Keratinocyte (primary cell): ENCODE data around the gene DNM2. TPM values are rescaled to one million over a fixed set of nuclear protein-coding genes. Genes with fewer than 3 reads are reported as not detected.

Experiments
- DNase-seq: peaks from one replicate; pipeline ENCODE4 v3.0.0-alpha.2; 2011; ENCODE audit warnings: low read depth, missing footprints, low spot score
- FAIRE-seq: peaks from 2 replicates; lab custom pipeline; 2011; peaks lifted over from hg19 to GRCh38; lab: Jason Lieb, UNC
- H2AFZ ChIP-seq: 2 replicates; pipeline ENCODE4 v1.6.0; 2012; ENCODE audit warnings: low read length, control low read depth, inconsistent platforms; ENCODE audit not compliant: control insufficient read depth
- H3K27ac ChIP-seq: 2 replicates; pipeline ENCODE4 v1.5.1; 2011; ENCODE audit warnings: low read length; ENCODE audit not compliant: control insufficient read depth, insufficient read depth
- H3K27me3 ChIP-seq: 3 replicates; pipeline ENCODE4 v1.6.0; 2011; ENCODE audit warnings: low read length; ENCODE audit not compliant: control insufficient read depth, insufficient read depth; ENCODE audit errors: extremely low read depth
- H3K36me3 ChIP-seq, 2 experiments: 2 replicates in 1 of 2; 3 replicates in 1 of 2; pipeline ENCODE4 v1.5.1; 2011; ENCODE audit warnings: low read length in 2 of 2, mild to moderate bottlenecking in 1 of 2; ENCODE audit not compliant: control insufficient read depth in 2 of 2, insufficient read depth in 2 of 2; ENCODE audit errors: extremely low read depth in 1 of 2
- H3K4me1 ChIP-seq: 3 replicates; pipeline ENCODE4 v1.5.1; 2011; ENCODE audit warnings: low read length; ENCODE audit not compliant: control insufficient read depth, insufficient read depth; ENCODE audit errors: extremely low read depth
- H3K4me2 ChIP-seq: 3 replicates; pipeline ENCODE4 v1.6.0; 2011; ENCODE audit warnings: low read depth, low read length; ENCODE audit not compliant: control insufficient read depth, insufficient read depth; ENCODE audit errors: extremely low read depth
- H3K4me3 ChIP-seq, 3 experiments: fragments of 200-600 bp in 1 of 3; sonication (generic) in 1 of 3; 2 replicates in 2 of 3; 3 replicates in 1 of 3; pipeline ENCODE4 v1.5.1; 2011 to 2016; ENCODE audit warnings: low read length in 3 of 3, mild to moderate bottlenecking in 3 of 3, control low read depth in 2 of 3, inconsistent platforms in 1 of 3, low read depth in 1 of 3, mixed read lengths in 1 of 3, mixed run types in 1 of 3, moderate library complexity in 1 of 3; ENCODE audit not compliant: control insufficient read depth in 2 of 3, insufficient read depth in 2 of 3; ENCODE audit errors: extremely low read depth in 1 of 3
- H3K79me2 ChIP-seq: 2 replicates; pipeline ENCODE4 v1.6.0; 2012; ENCODE audit warnings: low read length; ENCODE audit not compliant: control insufficient read depth, insufficient read depth
- H3K9ac ChIP-seq: 3 replicates; pipeline ENCODE4 v1.6.0; 2011; ENCODE audit warnings: low read length; ENCODE audit not compliant: control insufficient read depth, insufficient read depth; ENCODE audit errors: extremely low read depth
- H3K9me1 ChIP-seq: 3 replicates; pipeline ENCODE4 v1.6.0; 2011; ENCODE audit warnings: low read length; ENCODE audit not compliant: control insufficient read depth, insufficient read depth; ENCODE audit errors: extremely low read depth
- H3K9me3 ChIP-seq: 2 replicates; pipeline ENCODE4 v1.5.1; 2012; ENCODE audit warnings: low read depth, low read length; ENCODE audit not compliant: control insufficient read depth
- H4K20me1 ChIP-seq: 3 replicates; pipeline ENCODE4 v1.6.0; 2011; ENCODE audit warnings: low read length; ENCODE audit not compliant: control insufficient read depth, insufficient read depth; ENCODE audit errors: extremely low read depth
- EZH2 ChIP-seq: IDR thresholded peaks from one replicate; pipeline ENCODE4 v1.6.1; 2012; ENCODE audit warnings: inconsistent platforms, mild to moderate bottlenecking, low read length, moderate library complexity
- dilution Hi-C: fragments of 300-500 bp; cut with MboI; formaldehyde crosslinking; loops from one replicate; pipeline ENCODE4 v1.7.0; 2020; ENCODE audit warnings: low sequenced_read_pairs; ENCODE audit not compliant: extremely low pct_ligation_motif_present
- polyA plus RNA-seq, 5 experiments: library from polyadenylated mRNA; depleted of rRNA in 3 of 5; stranded (reverse) in 3 of 5; stranded (forward) in 1 of 5; unstranded in 1 of 5; fragments of >200 nt; gene quantifications; 1 replicate in 1 of 5; 2 replicates in 3 of 5; 3 replicates in 1 of 5; pipeline versions ENCODE4 v1.2.1 to v1.2.3, GENCODE V29; 2011 to 2012; ENCODE audit warnings: missing spikeins in 2 of 5, low read depth in 1 of 5, low replicate concordance in 1 of 5
- TF ChIP-seq, protein P1 (sequence below), 3 experiments: IDR thresholded peaks in 1 of 3; conservative IDR thresholded peaks in 1 of 3; optimal IDR thresholded peaks in 1 of 3; 2 replicates in 2 of 3; 3 replicates in 1 of 3; pipeline versions ENCODE3 to v1.5.1; 2011; ENCODE audit warnings: low read length in 3 of 3, mild to moderate bottlenecking in 3 of 3, moderate library complexity in 2 of 3, control low read depth in 1 of 3, inconsistent platforms in 1 of 3; ENCODE audit not compliant: insufficient read depth in 2 of 3; ENCODE audit errors: extremely low read depth in 1 of 3

The DNM2 gene
- polyA plus RNA-seq, 1 donor (not counting 4 experiments of a cell fraction or from before 2014, with no cell fraction given), result 60.1 TPM

DNA sequence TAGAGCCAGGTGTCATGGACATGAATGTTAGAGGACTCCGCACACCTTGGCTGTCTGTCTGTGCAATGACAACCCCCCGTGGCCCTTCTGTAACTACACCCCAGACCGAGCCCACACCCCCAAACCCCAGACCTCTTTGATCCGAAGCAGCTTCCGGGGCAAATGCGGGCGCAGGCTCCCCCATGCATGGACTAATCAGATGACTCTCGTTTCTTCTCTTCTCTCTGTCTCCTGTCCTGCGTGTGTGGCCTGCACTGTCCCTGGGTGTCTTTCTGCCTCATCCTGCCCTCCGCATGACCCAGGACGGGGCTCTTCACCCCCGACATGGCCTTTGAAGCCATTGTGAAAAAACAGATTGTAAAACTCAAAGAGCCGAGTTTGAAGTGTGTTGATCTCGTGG, 79.2 kb downstream of the DNM2 start:
- Histone ChIP-seq H3K27ac (no peak overlapping the region), H3K9me1 (no peaks in the 10 kb centered on the region), H4K20me1 (no peaks in the 10 kb centered on the region), H3K79me2 (no peaks in the 10 kb centered on the region), H2AFZ (no peak overlapping the region), H3K9ac (no peak overlapping the region), H3K27me3 (no peaks in the 10 kb centered on the region), H3K4me2 (no peak overlapping the region), H3K9me3 (no peaks in the 10 kb centered on the region), H3K4me1 (no peaks in the 10 kb centered on the region), H3K36me3 (peaks cover 16 to 42% of the 10 kb centered on the region in 2 experiments), H3K4me3 (no peak overlapping the region)
- TF ChIP-seq, protein P1, sequence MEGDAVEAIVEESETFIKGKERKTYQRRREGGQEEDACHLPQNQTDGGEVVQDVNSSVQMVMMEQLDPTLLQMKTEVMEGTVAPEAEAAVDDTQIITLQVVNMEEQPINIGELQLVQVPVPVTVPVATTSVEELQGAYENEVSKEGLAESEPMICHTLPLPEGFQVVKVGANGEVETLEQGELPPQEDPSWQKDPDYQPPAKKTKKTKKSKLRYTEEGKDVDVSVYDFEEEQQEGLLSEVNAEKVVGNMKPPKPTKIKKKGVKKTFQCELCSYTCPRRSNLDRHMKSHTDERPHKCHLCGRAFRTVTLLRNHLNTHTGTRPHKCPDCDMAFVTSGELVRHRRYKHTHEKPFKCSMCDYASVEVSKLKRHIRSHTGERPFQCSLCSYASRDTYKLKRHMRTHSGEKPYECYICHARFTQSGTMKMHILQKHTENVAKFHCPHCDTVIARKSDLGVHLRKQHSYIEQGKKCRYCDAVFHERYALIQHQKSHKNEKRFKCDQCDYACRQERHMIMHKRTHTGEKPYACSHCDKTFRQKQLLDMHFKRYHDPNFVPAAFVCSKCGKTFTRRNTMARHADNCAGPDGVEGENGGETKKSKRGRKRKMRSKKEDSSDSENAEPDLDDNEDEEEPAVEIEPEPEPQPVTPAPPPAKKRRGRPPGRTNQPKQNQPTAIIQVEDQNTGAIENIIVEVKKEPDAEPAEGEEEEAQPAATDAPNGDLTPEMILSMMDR (optimal IDR thresholded peaks at IDR 0.05 in 1 of 3, IDR thresholded peaks at IDR 0.05 in 1 of 3, conservative IDR thresholded peaks at IDR 0.05 in 1 of 3; ENCODE audit: extremely low read depth in 1 of 3, insufficient read depth in 2 of 3, low read length in 3 of 3), result no peak
- TF ChIP-seq EZH2, result no peak
- DNase-seq (no peak), FAIRE-seq (no peak)
- dilution Hi-C loops, result no loop called here

DNA sequence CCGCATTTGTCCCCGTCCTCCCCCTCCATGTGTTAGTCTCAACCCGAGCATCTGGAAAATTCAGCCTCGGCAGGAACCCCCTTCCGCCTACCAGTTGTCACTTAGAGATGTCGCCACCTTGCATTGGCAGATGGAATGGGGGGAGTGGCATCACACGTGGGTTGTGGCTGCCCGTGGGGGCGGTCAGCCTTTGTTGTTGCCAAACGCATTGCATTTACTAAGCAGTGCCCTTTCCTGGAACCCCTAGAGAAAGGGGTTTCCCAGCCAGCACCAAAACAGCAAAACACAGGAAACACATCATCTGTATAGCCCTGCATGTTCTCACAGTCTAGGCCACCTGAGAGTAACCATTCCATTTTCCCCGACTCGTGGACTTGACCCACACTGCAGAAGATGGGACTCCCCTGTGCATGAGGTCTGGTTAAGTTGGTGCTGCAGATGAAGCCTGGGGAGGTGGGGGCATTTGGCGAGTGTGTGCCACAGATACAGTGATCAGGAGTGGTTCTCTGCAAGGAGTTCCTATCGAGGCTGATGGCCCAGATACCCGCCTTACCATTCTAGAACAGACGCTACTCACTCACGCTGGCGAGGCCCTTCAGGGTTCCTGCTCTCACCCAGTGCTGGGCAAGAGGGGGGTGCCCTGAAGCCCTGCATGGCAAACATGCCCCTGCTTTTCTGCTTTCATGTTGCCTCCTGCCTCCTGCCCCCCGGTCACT, 79.8 kb downstream of the DNM2 start:
- H3K27me3 ChIP-seq, result no peaks in the 10 kb centered on the region
- no peak for FAIRE-seq
- H3K4me3 ChIP-seq, result no peak overlapping the region
- dilution Hi-C loops, result no loop called here
- no peaks in the 10 kb centered on the region for H3K4me1 ChIP-seq
- no peaks in the 10 kb centered on the region for H4K20me1 ChIP-seq
- H2AFZ ChIP-seq, result no peak overlapping the region
- H3K9me3 ChIP-seq, result no peaks in the 10 kb centered on the region
- H3K9me1 ChIP-seq, result no peaks in the 10 kb centered on the region
- DNase-seq, result no peak
- TF ChIP-seq EZH2, result no peak
- TF ChIP-seq, protein P1 (optimal IDR thresholded peaks at IDR 0.05 in 1 of 3, IDR thresholded peaks at IDR 0.05 in 1 of 3, conservative IDR thresholded peaks at IDR 0.05 in 1 of 3; ENCODE audit: extremely low read depth in 1 of 3, insufficient read depth in 2 of 3, low read length in 3 of 3), result no peak
- no peak overlapping the region for H3K9ac ChIP-seq
- no peak overlapping the region for H3K27ac ChIP-seq
- no peak overlapping the region for H3K4me2 ChIP-seq
- peaks cover 17 to 47% of the 10 kb centered on the region in 2 experiments for H3K36me3 ChIP-seq
- no peaks in the 10 kb centered on the region for H3K79me2 ChIP-seq
